HepG2 (cell line): ENCODE results near the gene ZNF629. TPM values are rescaled to one million over a fixed set of nuclear protein-coding genes. Genes with fewer than 3 reads are reported as not detected.
"Not testable (repeated sequence)": the region's sequence is repeated elsewhere in the genome, so short reads cannot be mapped to it uniquely, and the experiment has no call there.

ENCODE experiments used
- ATAC-seq: fragments of 200-7000 bp; cut with Tn5 transposase; 3 replicates; pipeline ENCODE4 v1.9.1; 2020; ENCODE audit warnings: mild to moderate bottlenecking, moderate library complexity
- BruUV-seq: library from RNA; stranded (reverse); fragments of 400-500 nt; replicated peaks from 2 replicates; lab custom pipeline; 2021; lab: Mats Ljungman, UMichigan
- CTCF ChIA-PET: fragments of 300-600 bp; formaldehyde crosslinking; extraction: SDS; loops from one replicate; lab custom pipeline; 2021; ENCODE audit warnings: low total read pairs, inconsistent platforms, low intra/inter-chr PET ratio; lab: Yijun Ruan, JAX
- POLR2A ChIA-PET: fragments of 350-600 bp; sonication (Branson Sonifier 250); formaldehyde crosslinking; loops from one replicate; lab custom pipeline; 2020; ENCODE audit warnings: antibody characterized with exemption, inconsistent platforms; lab: Yijun Ruan, JAX
- DNase-seq: peaks from one replicate; pipeline ENCODE4 v3.0.0-alpha.2; 2015; ENCODE audit warnings: low spot score
- FAIRE-seq: peaks from 3 replicates; lab custom pipeline; 2011; peaks lifted over from hg19 to GRCh38; lab: Jason Lieb, UNC
- H2AFZ ChIP-seq: one replicate; pipeline ENCODE4 v1.6.1; 2011; ENCODE audit warnings: low read length, inconsistent platforms
- H3K27ac ChIP-seq: fragments of 300-600 bp; 3 replicates; pipeline ENCODE4 v1.8.0; 2011; ENCODE audit warnings: mixed run types, mild to moderate bottlenecking, mixed read lengths, low read length, inconsistent platforms; ENCODE audit not compliant: insufficient read depth; ENCODE audit errors: extremely low read length
- H3K27me3 ChIP-seq, 2 experiments: fragments of 200-600 bp in 1 of 2; 2 replicates in 1 of 2; 3 replicates in 1 of 2; pipeline versions ENCODE4 v1.6.0 to v1.8.0; 2011; ENCODE audit warnings: low read length in 2 of 2, mild to moderate bottlenecking in 2 of 2, moderate library complexity in 2 of 2, inconsistent platforms in 1 of 2; ENCODE audit not compliant: insufficient read depth in 2 of 2, control insufficient read depth in 1 of 2
- H3K36me3 ChIP-seq, 2 experiments: fragments of 200-600 bp in 1 of 2; replicated peaks in 1 of 2; 2 replicates in 1 of 2; 3 replicates in 1 of 2; pipeline versions ENCODE4 v1.5.1 to v1.8.0; 2011; ENCODE audit warnings: low read length in 2 of 2, inconsistent platforms in 1 of 2; ENCODE audit not compliant: insufficient read depth in 2 of 2, control insufficient read depth in 1 of 2
- H3K4me1 ChIP-seq: 2 replicates; pipeline ENCODE4 v1.5.1; 2012; ENCODE audit warnings: low read length, inconsistent platforms; ENCODE audit not compliant: insufficient read depth
- H3K4me2 ChIP-seq: 2 replicates; pipeline ENCODE4 v1.6.0; 2011; ENCODE audit warnings: low read depth, low read length, inconsistent platforms
- H3K4me3 ChIP-seq, 3 experiments: fragments of 200-600 bp in 1 of 3; sonication (generic), shearing (Covaris generic) in 1 of 3; replicated peaks in 1 of 3; 2 replicates each; pipeline ENCODE4 v1.5.1; 2011 to 2016; ENCODE audit warnings: low read length in 3 of 3, inconsistent platforms in 2 of 3, low read depth in 2 of 3, mild to moderate bottlenecking in 2 of 3, control low read depth in 1 of 3, mixed read lengths in 1 of 3; ENCODE audit not compliant: insufficient read depth in 1 of 3
- H3K79me2 ChIP-seq: one replicate; pipeline ENCODE4 v1.6.1; 2011; ENCODE audit warnings: low read length, inconsistent platforms; ENCODE audit not compliant: insufficient read depth
- H3K9ac ChIP-seq: 2 replicates; pipeline ENCODE4 v1.6.0; 2011; ENCODE audit warnings: mild to moderate bottlenecking, low read depth, low read length, inconsistent platforms; ENCODE audit not compliant: insufficient read depth
- H3K9me3 ChIP-seq: 2 replicates; pipeline ENCODE4 v1.5.1; 2012; ENCODE audit warnings: mild to moderate bottlenecking, low read length
- H4K20me1 ChIP-seq: 2 replicates; pipeline ENCODE4 v1.6.0; 2011; ENCODE audit warnings: inconsistent platforms, mild to moderate bottlenecking, low read length, moderate library complexity; ENCODE audit not compliant: insufficient read depth
- CEBPB ChIP-seq: IDR thresholded peaks from 2 replicates; pipeline ENCODE4 v1.6.1; 2011; ENCODE audit warnings: low read depth, low read length, improper control_type of control experiment, borderline replicate concordance
- ETV5 ChIP-seq: IDR thresholded peaks from 2 replicates; pipeline ENCODE4 v1.6.1; 2018; ENCODE audit warnings: missing biosample characterization, missing genetic modification reagents, inconsistent platforms, borderline replicate concordance
- FOSL2 ChIP-seq: sonication (generic); formaldehyde crosslinking; IDR thresholded peaks from 2 replicates; pipeline ENCODE4 v1.4.0; 2020; ENCODE audit warnings: missing genetic modification reagents
- FOXO1 ChIP-seq: sonication (generic); formaldehyde crosslinking; IDR thresholded peaks from 2 replicates; pipeline ENCODE4 v1.4.0; 2020; ENCODE audit warnings: missing genetic modification reagents
- GATAD2A ChIP-seq: IDR thresholded peaks from 2 replicates; pipeline ENCODE4 v1.6.1; 2016
- NCOA2 ChIP-seq: sonication (generic); formaldehyde crosslinking; IDR thresholded peaks from 2 replicates; pipeline ENCODE4 v1.8.0; 2022; ENCODE audit warnings: inconsistent platforms
- PITX1 ChIP-seq: sonication (generic); formaldehyde crosslinking; IDR thresholded peaks from 2 replicates; pipeline ENCODE4 v1.5.1; 2020; ENCODE audit warnings: mild to moderate bottlenecking, missing genetic modification reagents
- RXRB ChIP-seq: IDR thresholded peaks from 2 replicates; pipeline ENCODE4 v1.6.1; 2016; ENCODE audit warnings: borderline replicate concordance, missing genetic modification reagents, missing compliant biosample characterization
- SALL1 ChIP-seq: sonication (generic); formaldehyde crosslinking; IDR thresholded peaks from 2 replicates; pipeline ENCODE4 v1.8.0; 2022; ENCODE audit warnings: mild to moderate bottlenecking, missing genetic modification reagents
- SOX5 ChIP-seq: IDR thresholded peaks from 2 replicates; pipeline ENCODE4 v1.6.1; 2016; ENCODE audit warnings: borderline replicate concordance
- ZNF343 ChIP-seq: sonication (generic); formaldehyde crosslinking; IDR thresholded peaks from 2 replicates; pipeline ENCODE4 v1.4.0; 2020; ENCODE audit warnings: mild to moderate bottlenecking, missing genetic modification reagents
- WGBS: methylation state at CpG from one replicate; pipeline ENCODE4 v1.1.6; 2017; ENCODE audit warnings: low lambda C conversion rate; 5-methylcytosine and 5-hydroxymethylcytosine counted together
- in situ Hi-C: cut with HindIII; loops from 2 replicates; pipeline ENCODE4 v1.10.0; 2017; ENCODE audit warnings: low pct_unique_long_range_greater_than_20kb; ENCODE audit not compliant: extremely low pct_ligation_motif_present
- intact Hi-C: fragments of 100-400 bp; cut with micrococcal nuclease; formaldehyde crosslinking; loops from one replicate; pipeline ENCODE4 v1.10.0; 2022; ENCODE audit not compliant: unreplicated experiment
- polyA plus RNA-seq, 8 experiments: library from polyadenylated mRNA; depleted of rRNA in 3 of 8; stranded (reverse) in 7 of 8; unstranded in 1 of 8; fragments of >200 nt; fragmentation: Illumina TruSeq in 4 of 8; extraction: Trizol in 4 of 8; gene quantifications; 2 replicates each; pipeline versions ENCODE4 v1.2.1 to v1.2.3, GENCODE V29; 2011 to 2016; ENCODE audit warnings: low read depth in 4 of 8, missing spikeins in 1 of 8, mixed read lengths in 1 of 8; ENCODE audit not compliant: insufficient read depth in 1 of 8
- total RNA-seq, 5 experiments: library from RNA; depleted of rRNA; stranded (reverse); fragments of >200 nt; fragmentation: Illumina TruSeq; extraction: Trizol; gene quantifications; 2 replicates each; pipeline ENCODE4 v1.2.3, GENCODE V29; 2016; ENCODE audit warnings: low read depth in 1 of 5
- TF ChIP-seq, protein P1 (sequence below): sonication (generic); formaldehyde crosslinking; IDR thresholded peaks from 2 replicates; pipeline ENCODE4 v1.5.0; 2020; ENCODE audit warnings: mild to moderate bottlenecking, missing genetic modification reagents
- TF ChIP-seq, protein P2 (sequence below): IDR thresholded peaks from 2 replicates; pipeline ENCODE4 v1.6.1; 2016; ENCODE audit warnings: low read depth, control low read depth
- TF ChIP-seq, protein P3 (sequence below): sonication (generic); IDR thresholded peaks from 2 replicates; pipeline ENCODE4 v1.6.1; 2016; ENCODE audit warnings: low read depth, borderline replicate concordance
- TF ChIP-seq, protein P4 (sequence below): IDR thresholded peaks from 2 replicates; pipeline ENCODE4 v1.4.0; 2020; ENCODE audit warnings: mild to moderate bottlenecking, missing genetic modification reagents

ZNF629 gene
- total and polyA plus RNA-seq, 2 of the 13 experiments (the other 11 are each of a cell fraction or from before 2014, with no cell fraction given): 6.1 to 16.5 TPM

DNA sequence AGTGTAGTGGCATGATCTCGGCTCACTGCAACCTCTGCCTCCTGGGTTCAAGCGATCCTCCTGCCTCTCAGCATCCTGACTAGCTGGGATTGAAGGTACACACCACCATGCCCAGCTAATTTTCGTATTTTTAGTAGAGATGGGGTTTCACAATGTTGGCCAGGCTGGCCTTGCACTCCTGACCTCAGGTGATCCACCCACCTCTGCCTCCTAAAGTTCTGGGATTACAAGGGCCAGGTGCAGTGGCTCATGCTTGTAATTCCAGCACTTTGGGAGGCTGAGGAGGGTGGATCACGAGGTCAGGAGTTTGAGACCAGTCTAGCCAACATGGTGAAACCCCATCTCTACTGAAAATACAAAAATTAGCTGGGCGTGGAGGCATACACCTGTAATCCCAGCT lies 22.7 kb upstream of the ZNF629 start:
- peaks cover 66% of the 10 kb centered on the region for H3K4me1 ChIP-seq
- peak overlapping the region; percentile 85 for H3K27ac ChIP-seq
- H3K36me3 ChIP-seq, H3K4me3 ChIP-seq, FAIRE-seq, ATAC-seq, H2AFZ ChIP-seq, H4K20me1 ChIP-seq, H3K79me2 ChIP-seq, BruUV-seq, in situ Hi-C loops, H3K9ac ChIP-seq, H3K27me3 ChIP-seq, H3K9me3 ChIP-seq, CTCF ChIA-PET: not testable (repeated sequence)
- peak; percentile 62 for DNase-seq
- intact Hi-C loops: loop anchor here (5.0 to 10.0 kb wide), 2 partner anchors 32 to 65 kb away; partner anchors contain the start of gene PHKG2
- WGBS: 18% methylated on average over 5 of the region's 5 CpGs
- POLR2A ChIA-PET: interaction anchor here (0.6 to 6.6 kb wide), 6 partner anchors 23 to 813 kb away, joined by 3 to 69 read pairs (median 5); partner anchors contain the start of genes INO80E and ZNF629
- H3K4me2 ChIP-seq: peak overlapping the region; percentile 44
- TF ChIP-seq PITX1 (peak; percentile 87; the same call in 1 of the 2 replicates), RXRB (CRISPR knock-in tag) (peak; percentile 59; the same call in 1 of the 2 replicates), SOX5 (CRISPR knock-in tag) (peak; percentile 45; the same call in 1 of the 2 replicates), FOSL2 (CRISPR knock-in tag) (peak; percentile 36; the same call in 1 of the 2 replicates), FOXO1 (peak; percentile 55; the same call in 1 of the 2 replicates), GATAD2A (CRISPR knock-in tag) (peak; percentile 48; the same call in 1 of the 2 replicates), NCOA2 (peak; percentile 31; the same call in 1 of the 2 replicates), SALL1 (CRISPR knock-in tag) (peak; percentile 64), ETV5 (CRISPR knock-in tag) (0 out of 2 replicates have a peak, but pooled peaks have one; percentile 28), CEBPB (peak; percentile 6; the same call in 1 of the 2 replicates), ZNF343 (CRISPR knock-in tag) (0 out of 2 replicates have a peak, but pooled peaks have one; percentile 23)
- TF ChIP-seq, protein P1, sequence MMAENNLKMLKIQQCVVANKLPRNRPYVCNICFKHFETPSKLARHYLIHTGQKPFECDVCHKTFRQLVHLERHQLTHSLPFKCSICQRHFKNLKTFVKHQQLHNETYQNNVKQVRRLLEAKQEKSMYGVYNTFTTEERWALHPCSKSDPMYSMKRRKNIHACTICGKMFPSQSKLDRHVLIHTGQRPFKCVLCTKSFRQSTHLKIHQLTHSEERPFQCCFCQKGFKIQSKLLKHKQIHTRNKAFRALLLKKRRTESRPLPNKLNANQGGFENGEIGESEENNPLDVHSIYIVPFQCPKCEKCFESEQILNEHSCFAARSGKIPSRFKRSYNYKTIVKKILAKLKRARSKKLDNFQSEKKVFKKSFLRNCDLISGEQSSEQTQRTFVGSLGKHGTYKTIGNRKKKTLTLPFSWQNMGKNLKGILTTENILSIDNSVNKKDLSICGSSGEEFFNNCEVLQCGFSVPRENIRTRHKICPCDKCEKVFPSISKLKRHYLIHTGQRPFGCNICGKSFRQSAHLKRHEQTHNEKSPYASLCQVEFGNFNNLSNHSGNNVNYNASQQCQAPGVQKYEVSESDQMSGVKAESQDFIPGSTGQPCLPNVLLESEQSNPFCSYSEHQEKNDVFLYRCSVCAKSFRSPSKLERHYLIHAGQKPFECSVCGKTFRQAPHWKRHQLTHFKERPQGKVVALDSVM: peak; percentile 16; the same call in 1 of the 2 replicates
- TF ChIP-seq, protein P2, sequence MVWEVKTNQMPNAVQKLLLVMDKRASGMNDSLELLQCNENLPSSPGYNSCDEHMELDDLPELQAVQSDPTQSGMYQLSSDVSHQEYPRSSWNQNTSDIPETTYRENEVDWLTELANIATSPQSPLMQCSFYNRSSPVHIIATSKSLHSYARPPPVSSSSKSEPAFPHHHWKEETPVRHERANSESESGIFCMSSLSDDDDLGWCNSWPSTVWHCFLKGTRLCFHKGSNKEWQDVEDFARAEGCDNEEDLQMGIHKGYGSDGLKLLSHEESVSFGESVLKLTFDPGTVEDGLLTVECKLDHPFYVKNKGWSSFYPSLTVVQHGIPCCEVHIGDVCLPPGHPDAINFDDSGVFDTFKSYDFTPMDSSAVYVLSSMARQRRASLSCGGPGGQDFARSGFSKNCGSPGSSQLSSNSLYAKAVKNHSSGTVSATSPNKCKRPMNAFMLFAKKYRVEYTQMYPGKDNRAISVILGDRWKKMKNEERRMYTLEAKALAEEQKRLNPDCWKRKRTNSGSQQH (CRISPR knock-in tag): 0 out of 2 replicates have a peak, but pooled peaks have one; percentile 29
- TF ChIP-seq, protein P3, sequence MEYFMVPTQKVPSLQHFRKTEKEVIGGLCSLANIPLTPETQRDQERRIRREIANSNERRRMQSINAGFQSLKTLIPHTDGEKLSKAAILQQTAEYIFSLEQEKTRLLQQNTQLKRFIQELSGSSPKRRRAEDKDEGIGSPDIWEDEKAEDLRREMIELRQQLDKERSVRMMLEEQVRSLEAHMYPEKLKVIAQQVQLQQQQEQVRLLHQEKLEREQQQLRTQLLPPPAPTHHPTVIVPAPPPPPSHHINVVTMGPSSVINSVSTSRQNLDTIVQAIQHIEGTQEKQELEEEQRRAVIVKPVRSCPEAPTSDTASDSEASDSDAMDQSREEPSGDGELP: peak; percentile 31; the same call in 1 of the 2 replicates
- TF ChIP-seq, protein P4, sequence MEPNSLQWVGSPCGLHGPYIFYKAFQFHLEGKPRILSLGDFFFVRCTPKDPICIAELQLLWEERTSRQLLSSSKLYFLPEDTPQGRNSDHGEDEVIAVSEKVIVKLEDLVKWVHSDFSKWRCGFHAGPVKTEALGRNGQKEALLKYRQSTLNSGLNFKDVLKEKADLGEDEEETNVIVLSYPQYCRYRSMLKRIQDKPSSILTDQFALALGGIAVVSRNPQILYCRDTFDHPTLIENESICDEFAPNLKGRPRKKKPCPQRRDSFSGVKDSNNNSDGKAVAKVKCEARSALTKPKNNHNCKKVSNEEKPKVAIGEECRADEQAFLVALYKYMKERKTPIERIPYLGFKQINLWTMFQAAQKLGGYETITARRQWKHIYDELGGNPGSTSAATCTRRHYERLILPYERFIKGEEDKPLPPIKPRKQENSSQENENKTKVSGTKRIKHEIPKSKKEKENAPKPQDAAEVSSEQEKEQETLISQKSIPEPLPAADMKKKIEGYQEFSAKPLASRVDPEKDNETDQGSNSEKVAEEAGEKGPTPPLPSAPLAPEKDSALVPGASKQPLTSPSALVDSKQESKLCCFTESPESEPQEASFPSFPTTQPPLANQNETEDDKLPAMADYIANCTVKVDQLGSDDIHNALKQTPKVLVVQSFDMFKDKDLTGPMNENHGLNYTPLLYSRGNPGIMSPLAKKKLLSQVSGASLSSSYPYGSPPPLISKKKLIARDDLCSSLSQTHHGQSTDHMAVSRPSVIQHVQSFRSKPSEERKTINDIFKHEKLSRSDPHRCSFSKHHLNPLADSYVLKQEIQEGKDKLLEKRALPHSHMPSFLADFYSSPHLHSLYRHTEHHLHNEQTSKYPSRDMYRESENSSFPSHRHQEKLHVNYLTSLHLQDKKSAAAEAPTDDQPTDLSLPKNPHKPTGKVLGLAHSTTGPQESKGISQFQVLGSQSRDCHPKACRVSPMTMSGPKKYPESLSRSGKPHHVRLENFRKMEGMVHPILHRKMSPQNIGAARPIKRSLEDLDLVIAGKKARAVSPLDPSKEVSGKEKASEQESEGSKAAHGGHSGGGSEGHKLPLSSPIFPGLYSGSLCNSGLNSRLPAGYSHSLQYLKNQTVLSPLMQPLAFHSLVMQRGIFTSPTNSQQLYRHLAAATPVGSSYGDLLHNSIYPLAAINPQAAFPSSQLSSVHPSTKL (CRISPR knock-in tag): peak; percentile 76
